Measurements from ENCODE around the gene ISCU.

ISCU gene

GRCh38 chr12:108578813-108579212 is 16.4 kb downstream of the ISCU start:
- Histone ChIP-seq H3K36me3 (ENCODE audit: control insufficient read depth in 2 of 2, insufficient read depth in 2 of 2, low read length in 2 of 2) (no peaks in the 10 kb centered on the region), H3K27ac (ENCODE audit: low read depth in 2 of 2, low read length in 2 of 2) (no peak overlapping the region)

GRCh38 chr12:108580531-108580930 is 18.1 kb downstream of the ISCU start:
- Histone ChIP-seq H3K9ac (ENCODE audit: low read depth in 1 of 2, low read length in 2 of 2) (no peak overlapping the region), H3K27me3 (ENCODE audit: control insufficient read depth in 2 of 2, insufficient read depth in 2 of 2, low read length in 2 of 2) (no peaks in the 10 kb centered on the region), H3K27ac (ENCODE audit: low read depth in 2 of 2, low read length in 2 of 2) (no peak overlapping the region), H3K9me3 (ENCODE audit: control insufficient read depth in 2 of 2, low read length in 2 of 2) (no peaks in the 10 kb centered on the region), H3K4me1 (ENCODE audit: control insufficient read depth in 2 of 2, insufficient read depth in 2 of 2, low read length in 2 of 2) (no peaks in the 10 kb centered on the region), H3K4me3 (ENCODE audit: low read length in 2 of 2) (no peak overlapping the region), H3K36me3 (ENCODE audit: control insufficient read depth in 2 of 2, insufficient read depth in 2 of 2, low read length in 2 of 2) (no peaks in the 10 kb centered on the region)

More at GRCh38 chr12:108578813-108579212, 16.4 kb downstream of the ISCU start:
- H3K9ac ChIP-seq (ENCODE audit: low read depth in 1 of 2, low read length in 2 of 2): no peak overlapping the region
- H3K4me1 ChIP-seq (ENCODE audit: control insufficient read depth in 2 of 2, insufficient read depth in 2 of 2, low read length in 2 of 2): no peaks in the 10 kb centered on the region
- no peaks in the 10 kb centered on the region for H3K9me3 ChIP-seq (ENCODE audit: control insufficient read depth in 2 of 2, low read length in 2 of 2)
- no peaks in the 10 kb centered on the region for H3K27me3 ChIP-seq (ENCODE audit: control insufficient read depth in 2 of 2, insufficient read depth in 2 of 2, low read length in 2 of 2)
- H3K4me3 ChIP-seq (ENCODE audit: low read length in 2 of 2): no peak overlapping the region

- no peaks in the 10 kb centered on the region for H3K4me1 ChIP-seq (ENCODE audit: control insufficient read depth in 2 of 2, insufficient read depth in 2 of 2, low read length in 2 of 2)
- H3K9me3 ChIP-seq (ENCODE audit: control insufficient read depth in 2 of 2, low read length in 2 of 2): no peaks in the 10 kb centered on the region
- no peak overlapping the region for H3K27ac ChIP-seq (ENCODE audit: low read depth in 2 of 2, low read length in 2 of 2)
Observed at GRCh38 chr12:108581311-108582227, 19.2 kb downstream of the ISCU start.

GRCh38 chr12:108582509-108582908 is 20.1 kb downstream of the ISCU start:
- H3K4me1 ChIP-seq (ENCODE audit: control insufficient read depth in 2 of 2, insufficient read depth in 2 of 2, low read length in 2 of 2): no peaks in the 10 kb centered on the region
- H3K9me3 ChIP-seq (ENCODE audit: control insufficient read depth in 2 of 2, low read length in 2 of 2): no peaks in the 10 kb centered on the region
- H3K4me3 ChIP-seq (ENCODE audit: low read length in 2 of 2): no peak overlapping the region
- no peaks in the 10 kb centered on the region for H3K36me3 ChIP-seq (ENCODE audit: control insufficient read depth in 2 of 2, insufficient read depth in 2 of 2, low read length in 2 of 2)
- H3K27ac ChIP-seq (ENCODE audit: low read depth in 2 of 2, low read length in 2 of 2): no peak overlapping the region
- H3K9ac ChIP-seq (ENCODE audit: low read depth in 1 of 2, low read length in 2 of 2): no peak overlapping the region
- H3K27me3 ChIP-seq (ENCODE audit: control insufficient read depth in 2 of 2, insufficient read depth in 2 of 2, low read length in 2 of 2): no peaks in the 10 kb centered on the region

More at GRCh38 chr12:108581311-108582227, 19.2 kb downstream of the ISCU start:
- H3K4me3 ChIP-seq (ENCODE audit: low read length in 2 of 2): no peak overlapping the region
- H3K36me3 ChIP-seq (ENCODE audit: control insufficient read depth in 2 of 2, insufficient read depth in 2 of 2, low read length in 2 of 2): no peaks in the 10 kb centered on the region
- H3K9ac ChIP-seq (ENCODE audit: low read depth in 1 of 2, low read length in 2 of 2): no peak overlapping the region
- no peaks in the 10 kb centered on the region for H3K27me3 ChIP-seq (ENCODE audit: control insufficient read depth in 2 of 2, insufficient read depth in 2 of 2, low read length in 2 of 2)

- Histone ChIP-seq H3K36me3 (ENCODE audit: control insufficient read depth in 2 of 2, insufficient read depth in 2 of 2, low read length in 2 of 2) (no peaks in the 10 kb centered on the region), H3K9ac (ENCODE audit: low read depth in 1 of 2, low read length in 2 of 2) (no peak overlapping the region), H3K27ac (ENCODE audit: low read depth in 2 of 2, low read length in 2 of 2) (no peak overlapping the region), H3K27me3 (ENCODE audit: control insufficient read depth in 2 of 2, insufficient read depth in 2 of 2, low read length in 2 of 2) (no peaks in the 10 kb centered on the region), H3K4me3 (ENCODE audit: low read length in 2 of 2) (no peak overlapping the region), H3K9me3 (ENCODE audit: control insufficient read depth in 2 of 2, low read length in 2 of 2) (no peaks in the 10 kb centered on the region), H3K4me1 (ENCODE audit: control insufficient read depth in 2 of 2, insufficient read depth in 2 of 2, low read length in 2 of 2) (no peaks in the 10 kb centered on the region)
Observed at GRCh38 chr12:108582978-108583770, 20.8 kb downstream of the ISCU start.

GRCh38 chr12:108583991-108584390 is 21.6 kb downstream of the ISCU start:
- Histone ChIP-seq H3K27ac (ENCODE audit: low read depth in 2 of 2, low read length in 2 of 2) (no peak overlapping the region), H3K36me3 (ENCODE audit: control insufficient read depth in 2 of 2, insufficient read depth in 2 of 2, low read length in 2 of 2) (no peaks in the 10 kb centered on the region), H3K9me3 (ENCODE audit: control insufficient read depth in 2 of 2, low read length in 2 of 2) (no peaks in the 10 kb centered on the region)

GRCh38 chr12:108584456-108585065 is 22.2 kb downstream of the ISCU start:
- no peak overlapping the region for H3K4me3 ChIP-seq (ENCODE audit: low read length in 2 of 2)

More at GRCh38 chr12:108583991-108584390, 21.6 kb downstream of the ISCU start:
- Histone ChIP-seq H3K27me3 (ENCODE audit: control insufficient read depth in 2 of 2, insufficient read depth in 2 of 2, low read length in 2 of 2) (no peaks in the 10 kb centered on the region), H3K4me1 (ENCODE audit: control insufficient read depth in 2 of 2, insufficient read depth in 2 of 2, low read length in 2 of 2) (no peaks in the 10 kb centered on the region), H3K4me3 (ENCODE audit: low read length in 2 of 2) (no peak overlapping the region), H3K9ac (ENCODE audit: low read depth in 1 of 2, low read length in 2 of 2) (no peak overlapping the region)

GRCh38 chr12:108585864-108586263 is 23.5 kb downstream of the ISCU start:
- Histone ChIP-seq H3K36me3 (ENCODE audit: control insufficient read depth in 2 of 2, insufficient read depth in 2 of 2, low read length in 2 of 2) (no peaks in the 10 kb centered on the region), H3K4me1 (ENCODE audit: control insufficient read depth in 2 of 2, insufficient read depth in 2 of 2, low read length in 2 of 2) (no peaks in the 10 kb centered on the region), H3K4me3 (ENCODE audit: low read length in 2 of 2) (no peak overlapping the region), H3K27ac (ENCODE audit: low read depth in 2 of 2, low read length in 2 of 2) (no peak overlapping the region), H3K27me3 (ENCODE audit: control insufficient read depth in 2 of 2, insufficient read depth in 2 of 2, low read length in 2 of 2) (no peaks in the 10 kb centered on the region), H3K9me3 (ENCODE audit: control insufficient read depth in 2 of 2, low read length in 2 of 2) (no peaks in the 10 kb centered on the region), H3K9ac (ENCODE audit: low read depth in 1 of 2, low read length in 2 of 2) (no peak overlapping the region)

More at GRCh38 chr12:108584456-108585065, 22.2 kb downstream of the ISCU start:
- Histone ChIP-seq H3K27me3 (ENCODE audit: control insufficient read depth in 2 of 2, insufficient read depth in 2 of 2, low read length in 2 of 2) (no peaks in the 10 kb centered on the region), H3K4me1 (ENCODE audit: control insufficient read depth in 2 of 2, insufficient read depth in 2 of 2, low read length in 2 of 2) (no peaks in the 10 kb centered on the region), H3K36me3 (ENCODE audit: control insufficient read depth in 2 of 2, insufficient read depth in 2 of 2, low read length in 2 of 2) (no peaks in the 10 kb centered on the region), H3K9me3 (ENCODE audit: control insufficient read depth in 2 of 2, low read length in 2 of 2) (no peaks in the 10 kb centered on the region), H3K9ac (ENCODE audit: low read depth in 1 of 2, low read length in 2 of 2) (no peak overlapping the region), H3K27ac (ENCODE audit: low read depth in 2 of 2, low read length in 2 of 2) (no peak overlapping the region)

GRCh38 chr12:108586306-108586705 is 23.9 kb downstream of the ISCU start:
- no peak overlapping the region for H3K9ac ChIP-seq (ENCODE audit: low read depth in 1 of 2, low read length in 2 of 2)
- H3K36me3 ChIP-seq (ENCODE audit: control insufficient read depth in 2 of 2, insufficient read depth in 2 of 2, low read length in 2 of 2): no peaks in the 10 kb centered on the region
- no peaks in the 10 kb centered on the region for H3K4me1 ChIP-seq (ENCODE audit: control insufficient read depth in 2 of 2, insufficient read depth in 2 of 2, low read length in 2 of 2)
- H3K27me3 ChIP-seq (ENCODE audit: control insufficient read depth in 2 of 2, insufficient read depth in 2 of 2, low read length in 2 of 2): no peaks in the 10 kb centered on the region
- no peaks in the 10 kb centered on the region for H3K9me3 ChIP-seq (ENCODE audit: control insufficient read depth in 2 of 2, low read length in 2 of 2)
- no peak overlapping the region for H3K27ac ChIP-seq (ENCODE audit: low read depth in 2 of 2, low read length in 2 of 2)
- H3K4me3 ChIP-seq (ENCODE audit: low read length in 2 of 2): no peak overlapping the region

- Histone ChIP-seq H3K4me3 (ENCODE audit: low read length in 2 of 2) (no peak overlapping the region), H3K27me3 (ENCODE audit: control insufficient read depth in 2 of 2, insufficient read depth in 2 of 2, low read length in 2 of 2) (no peaks in the 10 kb centered on the region), H3K9me3 (ENCODE audit: control insufficient read depth in 2 of 2, low read length in 2 of 2) (no peaks in the 10 kb centered on the region), H3K36me3 (ENCODE audit: control insufficient read depth in 2 of 2, insufficient read depth in 2 of 2, low read length in 2 of 2) (no peaks in the 10 kb centered on the region), H3K9ac (ENCODE audit: low read depth in 1 of 2, low read length in 2 of 2) (no peak overlapping the region), H3K27ac (ENCODE audit: low read depth in 2 of 2, low read length in 2 of 2) (no peak overlapping the region), H3K4me1 (ENCODE audit: control insufficient read depth in 2 of 2, insufficient read depth in 2 of 2, low read length in 2 of 2) (no peaks in the 10 kb centered on the region)
Observed at GRCh38 chr12:108587826-108588225, 25.4 kb downstream of the ISCU start.

All from mucosa of rectum (tissue), 2 donors.